Ovary (tissue), 9 donors: Measurements from ENCODE around the gene HMGN5. TPM values are rescaled to one million over a fixed set of nuclear protein-coding genes. Genes with fewer than 3 reads are reported as not detected.
A peak's percentile ranks its signal among the peaks of the same experiment; 100 is the strongest.

Experiments
- DNase-seq, 5 donors: peaks; one replicate each; pipeline ENCODE4 v3.0.0-alpha.2; 2019 to 2020
- H3K27ac ChIP-seq, 2 donors: fragments of 200-600 bp; one replicate each; pipeline versions ENCODE4 v1.5.1 to v1.8.0; 2019 to 2022
- H3K27me3 ChIP-seq: fragments of 200-600 bp; one replicate; pipeline ENCODE4 v1.8.0; 2022
- H3K36me3 ChIP-seq: fragments of 200-600 bp; sonication (generic); one replicate; pipeline ENCODE4 v1.5.1; 2019
- H3K4me1 ChIP-seq: one replicate; pipeline ENCODE4 v1.8.1; 2013; ENCODE audit warnings: mild to moderate bottlenecking, moderate library complexity; ENCODE audit not compliant: insufficient read depth
- H3K4me3 ChIP-seq: fragments of 200-600 bp; sonication (generic); one replicate; pipeline ENCODE4 v1.5.1; 2017
- H3K9me3 ChIP-seq, 2 donors: fragments of 200-600 bp in 1 of 2; sonication (generic) in 1 of 2; one replicate each; pipeline versions ENCODE4 v1.5.1 to v1.8.1; 2013 to 2019; ENCODE audit warnings: mild to moderate bottlenecking in 1 of 2, moderate library complexity in 1 of 2
- EP300 ChIP-seq: sonication (generic); formaldehyde crosslinking; IDR thresholded peaks from one replicate; pipeline ENCODE4 v1.6.1; 2017; ENCODE audit warnings: antibody characterized with exemption
- POLR2A ChIP-seq: fragments of 450-650 bp; IDR thresholded peaks from one replicate; pipeline ENCODE4 v1.6.1; 2017; ENCODE audit warnings: antibody characterized with exemption, mild to moderate bottlenecking, moderate library complexity
- WGBS, 3 donors: extraction: QIAGEN DNeasy Blood & Tissue Kit in 1 of 3; methylation state at CpG; one replicate each; pipeline versions ENCODE4 v1.1.5 to v1.1.7; 2013 to 2017; 5-methylcytosine and 5-hydroxymethylcytosine counted together
- intact Hi-C, 4 donors: fragments of 100-400 bp; cut with DNase I; formaldehyde crosslinking; loops; one replicate each; pipeline versions ENCODE4 v1.11.0 to v1.15.1; 2022 to 2023
- polyA plus RNA-seq, 2 donors: library from polyadenylated mRNA; stranded (reverse); fragments of 200-250 nt in 1 of 2; fragments of 350-450 nt in 1 of 2; fragmentation: Illumina TruSeq in 1 of 2; extraction: RNeasy Lipid Tissue Mini Kit (QIAGEN cat#74804) in 1 of 2; gene quantifications; one replicate each; pipeline ENCODE4 v1.2.3, GENCODE V29; 2013 to 2014
- total RNA-seq, 7 donors: library from RNA; depleted of rRNA in 2 of 7; stranded (reverse); fragments of >200 nt in 2 of 7; fragmentation: NEBNext Ultra II Directional in 3 of 7; extraction: Animal tissue kit (Norgen Biotek cat#: 25700) in 3 of 7; gene quantifications; one replicate each; pipeline versions ENCODE4 v1.1.0 to v1.2.4, GENCODE V29; 2016 to 2023
- TF ChIP-seq, protein P1 (sequence below), 3 donors: fragments of 450-650 bp in 2 of 3; fragments of 200-600 bp in 1 of 3; IDR thresholded peaks; one replicate each; pipeline versions ENCODE4 v1.5.1 to v1.8.0; 2016 to 2022; ENCODE audit warnings: antibody characterized with exemption in 3 of 3, mild to moderate bottlenecking in 1 of 3
- donor health status: DM: no; HTN: no; CAD: no; lungs with moderate emphysema.
- donor health status: DM: no; HTN: no; CAD: no.
- donor health status: Bipolar disorder and iron deficiency.
- donor health status: DM: yes; HTN: yes; CAD: no.
- donor health status: DM: no; HTN: no; CAD: no.
- donor health status: DM: yes; HTN: yes; CAD: no.

Gene HMGN5
- total and polyA plus RNA-seq, 9 donors = 3.8 to 21.2 (median 8.1) TPM

DNA sequence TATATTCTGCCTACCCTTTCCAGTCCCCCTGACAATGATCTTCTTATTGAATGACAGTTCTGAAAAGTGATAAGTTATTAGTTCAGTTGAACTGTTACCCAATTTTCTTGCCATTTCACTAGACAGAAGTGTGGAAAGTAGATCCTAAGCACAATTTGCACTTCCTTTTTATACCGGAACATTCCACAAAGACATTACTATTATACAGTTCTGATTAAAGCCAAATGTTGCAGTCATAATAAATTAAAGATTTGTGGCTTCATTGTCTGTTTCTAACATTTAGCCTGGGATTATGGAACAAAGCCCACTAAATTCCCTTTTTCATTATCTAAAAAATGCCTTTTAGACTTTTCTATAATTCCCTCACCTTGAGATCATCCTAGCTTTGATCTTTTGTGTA lies 14.0 kb upstream of the HMGN5 start:
- Histone ChIP-seq H3K4me1 (no peaks in the 10 kb centered on the region), H3K27me3 (no peaks in the 10 kb centered on the region), H3K27ac (no peak overlapping the region), H3K36me3 (no peaks in the 10 kb centered on the region), H3K9me3 (no peaks in the 10 kb centered on the region), H3K4me3 (no peak overlapping the region)
- 31 to 56% (median 44%) methylated on average over 1 of the region's 1 CpG for WGBS, 3 donors
- intact Hi-C loops = no loop called here
- TF ChIP-seq POLR2A (no peak), EP300 (no peak)
- TF ChIP-seq, protein P1, sequence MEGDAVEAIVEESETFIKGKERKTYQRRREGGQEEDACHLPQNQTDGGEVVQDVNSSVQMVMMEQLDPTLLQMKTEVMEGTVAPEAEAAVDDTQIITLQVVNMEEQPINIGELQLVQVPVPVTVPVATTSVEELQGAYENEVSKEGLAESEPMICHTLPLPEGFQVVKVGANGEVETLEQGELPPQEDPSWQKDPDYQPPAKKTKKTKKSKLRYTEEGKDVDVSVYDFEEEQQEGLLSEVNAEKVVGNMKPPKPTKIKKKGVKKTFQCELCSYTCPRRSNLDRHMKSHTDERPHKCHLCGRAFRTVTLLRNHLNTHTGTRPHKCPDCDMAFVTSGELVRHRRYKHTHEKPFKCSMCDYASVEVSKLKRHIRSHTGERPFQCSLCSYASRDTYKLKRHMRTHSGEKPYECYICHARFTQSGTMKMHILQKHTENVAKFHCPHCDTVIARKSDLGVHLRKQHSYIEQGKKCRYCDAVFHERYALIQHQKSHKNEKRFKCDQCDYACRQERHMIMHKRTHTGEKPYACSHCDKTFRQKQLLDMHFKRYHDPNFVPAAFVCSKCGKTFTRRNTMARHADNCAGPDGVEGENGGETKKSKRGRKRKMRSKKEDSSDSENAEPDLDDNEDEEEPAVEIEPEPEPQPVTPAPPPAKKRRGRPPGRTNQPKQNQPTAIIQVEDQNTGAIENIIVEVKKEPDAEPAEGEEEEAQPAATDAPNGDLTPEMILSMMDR (IDR thresholded peaks at IDR 0.05) = no peak
- no peak for DNase-seq

DNA sequence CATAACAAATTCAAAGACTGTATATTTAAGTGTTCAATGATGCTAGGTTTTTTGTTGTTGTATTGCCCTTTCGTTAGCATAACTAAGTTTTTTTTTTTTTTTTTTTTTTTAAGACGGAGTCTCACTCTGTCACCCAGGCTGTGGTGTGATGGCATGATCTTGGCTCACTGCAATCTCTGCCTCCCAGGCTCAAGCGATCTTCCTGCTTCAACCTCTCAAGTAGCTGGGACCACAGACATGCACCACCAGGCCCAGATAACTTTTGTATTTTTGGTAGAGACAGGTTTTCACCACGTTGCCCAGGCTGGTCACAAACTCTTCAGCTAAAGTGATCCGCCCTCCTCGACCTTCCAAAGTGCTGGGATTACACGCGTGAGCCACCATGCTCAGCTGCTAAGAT lies 7.2 kb upstream of the HMGN5 start:
- Histone ChIP-seq H3K27me3 (no peaks in the 10 kb centered on the region), H3K4me1 (no peaks in the 10 kb centered on the region), H3K4me3 (no peak overlapping the region), H3K9me3 (no peaks in the 10 kb centered on the region), H3K27ac (no peak overlapping the region), H3K36me3 (no peaks in the 10 kb centered on the region)
- TF ChIP-seq, protein P1 (IDR thresholded peaks at IDR 0.05) = no peak
- TF ChIP-seq EP300 = no peak
- TF ChIP-seq POLR2A = no peak
- 66 to 70% (median 70%) methylated on average over 8 of the region's 8 CpGs for WGBS, 3 donors
- intact Hi-C loops = no loop called here
- no peak for DNase-seq

DNA sequence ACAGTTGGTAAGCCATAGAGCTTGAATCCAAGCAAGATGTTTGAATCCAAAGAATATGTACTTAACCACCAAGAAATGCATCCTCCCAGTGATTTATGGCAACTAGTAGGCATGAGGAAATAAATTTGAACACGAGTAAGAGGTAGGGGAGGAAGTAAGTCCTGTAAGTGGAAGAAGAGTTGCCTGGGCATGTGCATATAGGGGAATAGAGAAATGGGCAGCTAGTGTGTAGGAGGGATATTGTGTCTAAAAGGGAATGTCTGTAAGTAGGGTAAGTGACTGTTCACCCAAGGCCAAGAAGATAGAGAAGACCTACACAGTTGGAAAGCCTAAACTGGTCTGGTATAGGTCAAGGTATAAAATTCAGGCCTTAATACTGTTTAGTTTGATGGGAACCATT lies 4.8 kb upstream of the HMGN5 start:
- H3K4me3 ChIP-seq = no peak overlapping the region
- DNase-seq = no peak
- TF ChIP-seq, protein P1 (IDR thresholded peaks at IDR 0.05) = no peak
- H3K36me3 ChIP-seq = no peaks in the 10 kb centered on the region
- H3K27me3 ChIP-seq = no peaks in the 10 kb centered on the region
- H3K27ac ChIP-seq = no peak overlapping the region
- no peaks in the 10 kb centered on the region for H3K9me3 ChIP-seq
- WGBS, 3 donors = 16 to 27% (median 20%) methylated on average over 1 of the region's 1 CpG
- no peaks in the 10 kb centered on the region for H3K4me1 ChIP-seq
- intact Hi-C loops = no loop called here

DNA sequence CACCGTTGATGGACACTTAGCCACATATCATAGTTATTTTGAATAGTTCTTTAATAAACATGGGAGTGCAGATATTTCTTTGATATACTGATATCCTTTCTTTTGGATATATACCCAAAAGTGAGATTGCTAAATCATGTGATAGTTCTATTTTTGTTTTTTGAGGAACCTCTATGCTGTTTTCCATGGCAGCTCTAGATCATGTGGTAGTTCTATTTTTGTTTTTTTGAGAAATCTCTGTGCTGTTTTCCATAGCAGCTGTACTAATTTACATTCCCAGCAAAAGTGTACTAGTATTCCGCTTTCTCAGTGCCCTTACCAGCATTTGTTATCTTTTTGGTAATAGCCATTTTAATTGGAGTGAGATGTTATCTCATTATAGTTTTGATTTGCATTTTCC lies 3.8 kb upstream of the HMGN5 start:
- H3K4me1 ChIP-seq = no peaks in the 10 kb centered on the region
- DNase-seq = no peak
- WGBS, 3 donors = 64 to 76% (median 73%) methylated on average over 2 of the region's 2 CpGs
- H3K9me3 ChIP-seq = no peaks in the 10 kb centered on the region
- H3K36me3 ChIP-seq = no peaks in the 10 kb centered on the region
- H3K27ac ChIP-seq = no peak overlapping the region
- intact Hi-C loops = no loop called here
- no peak for TF ChIP-seq POLR2A
- TF ChIP-seq EP300 = no peak
- TF ChIP-seq, protein P1 (IDR thresholded peaks at IDR 0.05) = no peak
- no peak overlapping the region for H3K4me3 ChIP-seq
- H3K27me3 ChIP-seq = no peaks in the 10 kb centered on the region

DNA sequence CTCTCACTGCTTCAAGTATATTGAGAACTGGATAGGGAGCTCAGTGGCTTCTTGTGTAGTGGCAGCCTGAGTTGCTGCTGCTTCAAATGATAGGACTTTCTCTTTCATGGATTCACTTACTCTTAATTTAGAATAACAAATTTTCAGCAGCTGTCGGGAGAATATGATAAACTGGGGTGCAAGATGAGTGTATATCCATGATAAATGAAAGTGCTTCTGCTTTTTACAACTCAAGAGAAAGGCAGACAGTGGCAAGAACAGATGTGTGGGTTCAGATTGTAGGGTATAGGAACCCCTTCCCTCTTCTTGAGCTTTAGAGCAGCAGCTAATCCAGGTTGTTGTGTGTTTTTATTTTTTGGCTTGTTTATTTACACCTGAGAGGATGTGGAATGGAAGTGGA lies 1.2 kb upstream of the HMGN5 start:
- Histone ChIP-seq H3K9me3 (no peaks in the 10 kb centered on the region), H3K36me3 (no peaks in the 10 kb centered on the region), H3K27me3 (no peaks in the 10 kb centered on the region), H3K4me3 (peak overlapping the region; percentile 53), H3K27ac (no peak overlapping the region), H3K4me1 (no peaks in the 10 kb centered on the region)
- intact Hi-C loops = loop anchor here in 1 of 4 donors (5.0 kb wide), 1 partner anchor 896 kb away; no protein-coding TSS in a partner anchor
- WGBS, 3 donors = 19 to 27% (median 24%) methylated on average over 1 of the region's 1 CpG
- TF ChIP-seq POLR2A (no peak), EP300 (no peak)
- TF ChIP-seq, protein P1 (IDR thresholded peaks at IDR 0.05) = no peak
- DNase-seq = no peak
